HG02981 (cell line): ENCODE measurements around the gene GRK5.

Experiments
- ATAC-seq: cut with Tn5 transposase; IDR thresholded peaks from one replicate; pipeline ENCODE4 v1.9.1; 2021; ENCODE audit warnings: mild to moderate bottlenecking, moderate library complexity; ENCODE audit not compliant: unreplicated experiment

The GRK5 gene

DNA sequence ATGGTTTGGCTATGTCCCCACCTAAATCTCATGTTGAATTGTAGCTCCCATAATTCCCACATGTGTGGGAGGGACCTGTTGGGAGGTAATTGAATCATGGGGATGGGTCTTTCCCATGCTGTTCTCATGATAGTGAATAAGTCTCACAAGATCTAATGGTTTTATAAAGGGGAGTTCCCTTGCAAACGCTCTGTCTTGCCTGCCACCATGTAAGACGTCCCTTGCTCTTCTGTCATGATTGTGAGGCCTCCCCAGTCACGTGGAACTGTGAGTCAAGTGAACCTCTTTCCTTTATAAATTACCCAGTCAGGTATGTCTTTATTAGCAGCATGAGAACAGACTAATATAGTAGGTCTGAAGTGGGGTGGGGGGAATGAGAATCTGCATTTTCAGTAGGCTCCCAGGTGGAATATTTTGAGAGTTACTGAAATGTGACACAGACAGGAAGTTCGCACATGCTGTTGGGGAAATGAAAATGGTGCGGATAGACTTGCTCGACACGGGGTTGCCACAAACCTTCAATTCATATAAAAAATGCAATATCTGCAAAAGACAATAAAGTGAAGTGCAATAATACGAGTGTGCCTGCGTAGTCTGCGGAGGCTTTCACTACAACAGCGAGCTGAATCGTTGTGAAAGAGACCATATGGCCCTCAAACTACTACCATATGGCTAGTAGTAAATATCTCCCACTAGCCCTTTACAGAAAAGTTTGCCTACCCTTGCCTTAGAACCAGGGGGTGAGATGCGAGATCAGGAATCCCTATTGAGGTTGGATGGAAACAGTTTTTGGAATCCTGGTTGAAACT is 166.1 kb downstream of the GRK5 start:
- no peak for ATAC-seq

DNA sequence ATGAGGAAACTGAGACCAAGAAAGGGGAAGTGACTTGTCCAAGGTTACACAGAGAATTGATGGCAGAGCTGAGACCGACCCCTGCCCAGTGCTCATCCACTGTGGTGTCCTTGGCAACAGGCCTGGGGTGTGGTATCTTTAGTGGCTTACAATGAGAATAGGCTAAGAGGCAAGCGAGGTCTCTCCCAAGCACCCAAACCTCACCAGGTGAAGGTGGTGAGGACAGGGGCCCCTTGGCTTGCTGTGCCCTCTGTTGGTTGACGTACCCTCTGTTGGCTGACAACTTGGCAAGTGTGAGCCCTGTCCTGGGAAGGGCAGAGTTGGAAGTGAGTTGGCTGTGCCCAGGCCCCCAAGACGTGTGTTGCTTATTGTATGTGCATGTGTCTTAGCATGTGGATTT is 166.9 kb downstream of the GRK5 start:
- ATAC-seq = no peak

DNA sequence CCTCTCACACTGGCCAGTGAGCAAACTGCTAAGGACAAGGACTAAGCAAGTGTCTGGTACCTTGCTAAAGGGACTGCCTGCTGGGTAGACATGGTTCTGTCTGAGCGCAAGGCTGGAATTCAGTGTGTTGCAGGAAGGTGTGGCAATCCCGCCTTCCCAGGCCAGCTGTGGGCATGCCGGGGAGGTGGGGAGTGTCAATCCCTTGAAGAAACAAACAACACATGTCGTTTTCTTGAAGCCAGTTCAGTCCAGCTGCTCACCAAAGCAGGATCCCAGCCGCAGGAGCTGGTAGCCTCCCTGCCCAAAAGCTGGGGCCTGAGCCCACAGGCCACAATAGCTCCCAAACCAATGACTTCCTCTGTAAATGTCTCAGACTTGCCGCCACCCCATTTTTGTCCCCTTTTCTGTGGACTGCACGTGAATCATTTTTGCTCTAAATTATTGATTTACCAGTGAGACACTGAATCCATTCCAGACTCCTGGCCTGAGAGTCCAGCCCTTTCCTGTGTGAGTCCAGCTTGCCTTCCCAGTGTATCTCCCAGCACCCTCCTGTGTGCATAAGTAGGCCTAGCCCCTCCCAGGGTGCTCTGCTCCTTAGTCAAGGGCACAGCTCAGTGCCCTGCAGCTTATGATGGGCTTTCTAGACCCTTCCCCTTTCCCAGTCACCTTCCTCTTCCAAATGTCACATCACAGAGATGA is 168.4 kb downstream of the GRK5 start:
- no peak for ATAC-seq

DNA sequence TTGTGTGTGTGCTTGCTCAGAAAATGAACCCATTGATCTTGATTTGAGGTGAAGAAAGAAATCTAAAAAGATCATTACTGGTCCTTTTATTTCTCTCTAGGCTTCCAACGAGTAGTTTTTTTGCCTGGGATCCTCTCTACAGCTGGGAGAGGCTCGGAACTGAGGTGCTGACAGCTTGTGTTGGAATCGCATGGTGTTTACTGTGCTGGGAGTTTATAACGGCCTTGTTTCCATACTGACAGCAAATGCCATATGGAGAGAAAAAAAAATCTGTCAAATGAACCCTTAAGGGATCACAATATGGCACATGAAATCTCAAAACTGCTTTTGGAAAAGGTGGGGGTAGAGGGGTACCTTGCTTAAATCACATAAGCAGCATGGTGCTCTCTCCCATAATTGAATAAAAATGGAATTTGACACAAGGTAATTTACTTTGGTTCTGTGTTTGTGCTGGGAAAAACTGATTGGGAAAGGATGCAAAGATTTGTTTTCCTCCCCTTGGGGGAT is 170.1 kb downstream of the GRK5 start:
- ATAC-seq = no peak

DNA sequence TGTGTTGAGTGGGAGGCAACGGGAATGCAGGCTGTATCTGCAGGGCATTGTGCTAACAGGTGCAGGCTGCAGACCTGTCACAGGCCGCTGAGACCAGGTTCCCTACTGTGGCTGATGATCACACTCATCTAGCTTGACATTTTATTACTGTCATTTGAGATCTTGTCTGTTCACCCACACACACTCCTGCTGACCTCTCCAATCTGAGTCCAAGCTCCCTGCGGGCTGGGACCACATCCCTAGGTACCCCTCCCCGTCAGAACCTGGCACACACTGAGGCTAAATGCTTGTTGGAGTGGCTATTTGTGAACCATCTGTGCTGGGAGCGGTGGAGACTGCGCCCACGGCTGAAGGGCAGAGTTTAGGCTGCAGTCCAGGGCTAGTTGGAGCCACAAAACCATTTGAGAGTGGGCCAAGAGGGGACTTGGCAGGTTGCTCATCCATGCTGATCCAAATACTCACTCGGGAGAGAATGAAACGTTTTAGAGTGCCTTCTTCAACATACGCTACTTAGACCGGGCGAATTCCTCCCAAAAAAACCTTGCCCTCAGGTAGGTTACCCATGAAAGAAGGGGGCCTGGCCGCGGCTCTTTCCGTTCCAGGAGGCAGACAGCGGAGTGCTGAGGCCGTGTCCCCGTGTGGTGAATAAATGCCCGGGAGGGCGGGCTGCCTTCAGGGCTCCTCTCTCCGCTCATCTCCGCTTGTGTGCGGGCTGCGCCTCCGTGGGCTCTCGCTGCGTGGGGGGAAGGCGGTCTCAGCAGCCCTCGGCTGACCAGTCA is 170.8 kb downstream of the GRK5 start:
- no peak for ATAC-seq

DNA sequence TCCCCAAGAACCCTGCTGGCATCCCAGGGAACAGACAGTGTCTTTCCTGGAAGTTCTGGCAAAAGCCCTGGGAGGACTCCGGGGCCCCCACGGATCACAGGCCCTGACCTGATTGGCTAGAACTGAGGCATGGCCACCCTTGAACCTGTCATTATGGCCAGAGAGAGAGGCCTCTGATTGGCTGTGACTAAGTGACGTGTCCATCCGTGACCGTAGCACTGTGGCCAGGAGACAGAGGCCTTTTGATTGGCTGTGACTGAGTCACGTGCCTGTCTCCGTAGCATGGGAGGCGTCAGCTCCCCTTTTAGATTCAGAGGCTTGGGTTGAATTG is 171.3 kb downstream of the GRK5 start:
- ATAC-seq = no peak

DNA sequence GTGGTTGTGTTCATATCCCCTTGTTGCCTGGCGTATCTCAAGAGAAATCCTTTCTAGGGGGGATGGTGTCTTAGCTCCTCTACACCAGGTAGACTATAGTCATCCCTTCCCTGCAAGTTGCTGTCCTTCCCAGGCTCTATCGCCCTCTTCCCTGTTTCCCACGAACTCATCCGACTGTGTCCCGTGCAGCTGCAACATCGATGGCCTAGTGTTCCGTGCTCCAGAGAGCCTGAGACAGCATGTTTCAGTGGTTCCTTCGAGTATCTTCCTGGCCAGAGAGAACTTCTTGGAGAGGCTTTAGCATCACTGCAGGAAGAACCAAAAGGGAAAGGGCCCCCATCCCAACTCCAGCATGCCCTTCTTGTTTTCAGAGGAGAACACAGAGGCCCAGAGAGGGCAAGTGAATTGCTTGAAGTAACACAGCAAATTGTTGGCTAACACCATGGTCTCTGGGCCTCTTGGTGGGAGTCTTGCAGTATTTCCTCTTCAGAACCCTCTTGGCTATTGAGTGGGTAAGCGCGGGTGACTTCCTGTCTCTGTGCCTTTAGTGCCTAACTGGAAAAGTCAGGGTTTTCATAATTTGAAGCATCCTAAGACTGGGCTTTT is 172.2 kb downstream of the GRK5 start:
- no peak for ATAC-seq

DNA sequence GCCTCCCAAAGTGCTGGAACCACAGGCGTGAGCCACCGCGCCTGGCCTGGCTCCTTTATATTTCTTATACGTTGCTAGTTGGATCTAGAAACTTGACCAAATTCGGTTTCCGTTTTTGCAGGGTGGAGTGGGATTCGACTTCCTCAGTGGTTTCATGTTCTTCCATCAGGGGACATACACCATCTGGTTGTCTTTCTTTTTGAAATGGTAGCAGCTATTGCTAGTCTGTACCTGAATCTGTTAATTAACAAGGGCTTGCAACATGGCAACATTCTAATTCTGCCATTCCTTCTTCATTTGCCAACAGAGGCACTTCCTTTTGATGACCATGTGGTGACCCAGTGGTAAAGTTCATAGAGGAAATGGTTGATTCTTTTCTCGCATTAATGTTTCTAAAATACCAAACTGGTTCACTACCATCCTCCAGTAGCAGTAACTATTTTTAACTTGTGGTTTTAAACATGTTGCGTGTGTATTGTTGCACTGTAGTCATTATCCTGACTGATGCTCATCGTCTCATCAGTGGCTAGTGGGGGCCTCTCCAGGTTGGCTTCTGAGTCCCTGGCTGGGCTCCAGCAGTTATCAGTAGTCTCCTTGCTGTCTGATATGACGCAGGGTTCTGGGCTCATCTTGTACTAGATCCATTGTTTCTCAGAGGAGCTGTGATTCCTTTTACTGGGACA is 175.9 kb downstream of the GRK5 start:
- ATAC-seq = no peak

DNA sequence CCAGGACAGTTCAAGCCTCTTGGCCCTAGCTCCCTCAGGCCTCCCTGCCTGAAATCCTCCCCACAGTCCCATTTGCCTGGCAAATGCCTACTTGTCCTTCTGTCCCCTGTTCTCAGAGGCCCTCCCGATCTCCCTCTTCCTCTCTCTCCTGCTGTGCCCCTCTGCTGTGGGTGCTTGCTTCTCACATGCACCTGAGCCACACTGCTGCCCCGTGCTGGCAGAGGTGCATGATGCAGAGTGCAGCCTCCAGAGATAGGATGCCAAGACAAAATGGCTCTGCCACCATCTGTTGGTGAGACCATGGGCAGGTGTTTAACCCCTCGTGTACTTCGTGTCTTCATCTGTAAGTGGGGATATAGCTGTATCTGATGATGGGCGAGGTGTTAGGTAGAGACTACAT is 176.8 kb downstream of the GRK5 start:
- ATAC-seq = no peak

DNA sequence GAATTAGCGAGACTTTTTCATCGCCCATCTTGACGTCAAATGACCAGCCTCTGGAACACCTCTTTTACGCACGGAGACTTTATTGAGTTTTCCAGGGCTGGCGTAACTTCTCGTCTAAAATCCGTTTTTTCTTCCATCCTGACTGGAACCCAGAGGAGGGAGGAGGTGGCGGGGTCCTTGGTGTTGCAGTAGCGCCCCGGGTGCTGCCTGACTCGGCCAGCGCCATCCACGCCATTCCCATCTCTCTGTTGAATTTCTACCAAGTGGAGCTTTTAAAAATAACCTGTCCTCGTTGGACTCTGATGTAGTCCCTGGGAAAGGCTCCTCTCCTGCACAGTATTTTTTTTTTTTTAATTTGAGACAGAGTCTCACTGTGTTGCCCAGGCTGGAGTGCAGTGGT is 179.3 kb downstream of the GRK5 start:
- no peak for ATAC-seq

DNA sequence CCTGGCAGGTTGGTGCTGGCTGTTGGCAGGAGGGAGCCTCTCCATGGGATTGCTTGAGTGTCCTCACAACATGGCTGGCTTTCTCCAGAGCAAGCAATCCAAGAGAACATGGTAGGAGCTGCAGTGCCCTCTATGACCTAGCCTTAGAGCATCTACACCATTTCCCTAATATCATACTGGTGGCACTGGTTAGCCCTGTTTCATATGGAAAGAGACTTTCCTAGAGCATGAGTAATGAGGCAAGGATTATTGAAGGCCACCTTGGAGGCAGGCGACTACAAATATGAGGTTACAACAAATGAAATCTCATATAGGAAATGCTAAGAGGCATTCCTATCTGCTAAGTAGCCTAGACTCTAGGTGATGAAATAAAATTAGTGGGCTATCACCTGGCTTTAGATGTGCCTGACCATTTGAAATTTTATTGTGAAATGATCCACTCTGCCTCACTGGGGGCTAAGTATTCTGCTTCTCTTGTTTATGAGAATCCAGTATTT is 181.5 kb downstream of the GRK5 start:
- ATAC-seq = no peak

DNA sequence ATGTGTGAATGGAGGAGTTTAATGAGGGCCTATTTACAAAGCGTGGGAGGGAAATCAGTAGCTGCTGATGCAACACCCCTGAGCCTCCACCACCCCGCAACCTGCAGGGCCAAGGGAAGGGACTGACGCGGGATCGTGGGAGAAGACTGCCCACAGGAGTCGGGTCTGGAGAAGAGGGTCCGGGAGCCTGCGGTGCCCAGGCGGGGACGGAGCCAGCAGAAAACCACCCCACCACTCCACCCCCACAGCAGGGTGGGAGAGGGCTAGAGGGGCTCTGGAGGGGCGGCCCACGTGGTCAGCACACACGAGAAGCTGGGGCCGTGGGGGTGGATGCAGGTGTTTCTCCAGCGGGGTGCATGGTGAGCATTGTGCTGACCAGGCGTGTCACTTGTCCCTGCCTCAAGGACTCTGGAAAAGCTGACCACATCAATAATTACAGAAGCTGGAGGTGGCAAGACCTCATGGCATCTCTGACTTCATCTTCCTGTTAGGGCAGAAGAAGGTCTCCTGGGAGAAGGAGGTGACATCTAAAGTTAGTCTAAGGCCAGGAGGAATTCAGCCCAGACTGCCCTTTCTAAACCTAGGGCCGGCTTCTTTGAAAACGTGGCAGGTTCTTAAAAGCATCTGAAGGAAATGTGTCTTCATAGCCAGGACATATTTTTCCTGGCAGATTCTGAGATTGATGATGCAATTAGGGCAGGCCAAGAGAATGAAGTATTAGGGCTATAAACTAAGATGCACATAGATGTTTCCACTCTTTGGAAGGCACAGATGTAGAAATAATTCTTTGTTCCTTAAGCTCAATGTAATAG is 184.3 kb downstream of the GRK5 start:
- no peak for ATAC-seq

DNA sequence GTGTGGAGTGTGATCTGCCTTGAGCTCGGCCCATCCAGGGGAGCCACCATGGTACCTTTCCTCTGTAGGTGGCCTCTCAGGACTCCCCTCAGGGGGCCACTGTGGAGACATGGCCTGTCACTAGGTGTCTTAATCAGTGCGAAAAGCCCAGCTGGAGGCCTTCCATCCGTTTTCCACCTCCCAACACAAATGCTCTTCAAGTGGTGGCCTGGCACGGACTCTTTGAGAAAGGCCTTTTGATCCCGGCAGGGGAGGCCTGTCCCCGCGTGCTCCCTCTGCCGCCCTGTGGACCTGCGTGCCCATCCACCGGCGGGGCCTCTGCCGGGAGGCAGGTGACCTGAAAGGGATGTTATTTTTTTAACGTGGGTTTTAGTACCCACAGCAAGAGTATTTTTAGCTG is 185.6 kb downstream of the GRK5 start:
- no peak for ATAC-seq

DNA sequence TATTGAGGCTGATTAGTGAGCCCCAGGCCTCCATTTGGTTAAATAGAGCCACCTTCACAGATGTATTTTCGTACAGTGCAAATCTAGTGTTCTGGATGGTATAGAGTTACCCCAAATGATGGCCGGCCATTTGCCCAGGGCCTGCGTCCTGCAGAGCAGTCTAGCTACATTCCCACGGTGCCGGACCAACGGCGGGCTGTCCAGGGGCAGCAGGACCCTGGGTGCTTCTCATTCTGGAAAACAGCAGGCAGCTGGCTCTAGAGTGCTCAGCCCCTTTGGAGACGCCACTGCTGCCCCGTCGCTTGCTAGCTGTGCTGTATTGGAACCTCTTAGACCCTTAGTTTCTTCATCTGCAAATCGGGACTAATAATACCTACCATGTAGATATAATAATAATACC is 186.1 kb downstream of the GRK5 start:
- ATAC-seq = no peak

DNA sequence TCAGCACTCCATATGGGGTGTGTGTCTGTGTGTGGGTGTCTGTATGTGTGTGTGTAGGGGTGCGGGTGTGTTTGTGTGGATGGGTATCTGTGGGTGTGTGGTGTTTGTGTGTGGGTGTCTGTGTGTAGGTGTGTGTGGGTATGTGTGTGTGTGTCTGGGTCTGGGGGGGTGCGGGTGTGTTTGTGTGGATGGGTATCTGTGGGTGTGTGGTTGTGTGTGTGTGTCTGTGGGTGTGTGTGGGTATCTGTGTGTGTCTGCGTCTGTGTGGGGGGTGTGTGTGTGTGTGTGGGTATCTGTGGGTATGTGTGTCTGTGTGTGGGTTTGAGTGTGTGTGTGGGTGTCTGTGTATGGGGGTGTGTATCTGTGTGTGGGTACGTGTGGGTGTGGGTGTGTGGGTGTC is 186.5 kb downstream of the GRK5 start:
- no peak for ATAC-seq

DNA sequence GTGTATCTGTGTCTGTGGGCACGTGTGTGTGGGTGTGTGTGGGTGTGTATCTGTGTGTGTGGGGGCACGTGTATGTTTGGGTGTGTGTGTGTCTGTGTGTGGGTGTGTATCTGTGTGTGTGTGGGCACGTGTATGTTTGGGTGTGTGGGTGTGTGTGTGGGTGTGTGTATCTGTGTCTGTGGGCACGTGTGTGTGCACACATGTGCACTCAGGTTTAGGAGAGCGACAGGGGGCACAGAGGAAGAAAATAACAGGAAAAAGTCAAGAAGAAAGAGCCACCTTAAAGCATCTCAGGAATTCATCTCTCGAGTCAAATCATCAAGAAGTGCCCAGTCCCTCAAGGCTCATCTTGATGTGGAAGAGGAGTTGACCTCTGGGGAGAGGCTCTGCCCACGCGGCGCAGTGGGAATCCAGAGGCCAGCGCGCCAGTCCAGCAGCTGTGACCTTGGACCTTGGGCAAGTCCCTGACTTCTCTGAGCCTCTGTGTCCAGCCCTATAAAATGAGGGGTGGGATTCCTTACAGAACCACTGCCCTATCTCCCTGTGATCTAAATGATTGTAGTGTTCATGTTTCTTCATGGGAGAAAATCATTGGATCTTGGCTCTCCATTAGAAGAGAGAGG is 187.4 kb downstream of the GRK5 start:
- ATAC-seq = no peak

DNA sequence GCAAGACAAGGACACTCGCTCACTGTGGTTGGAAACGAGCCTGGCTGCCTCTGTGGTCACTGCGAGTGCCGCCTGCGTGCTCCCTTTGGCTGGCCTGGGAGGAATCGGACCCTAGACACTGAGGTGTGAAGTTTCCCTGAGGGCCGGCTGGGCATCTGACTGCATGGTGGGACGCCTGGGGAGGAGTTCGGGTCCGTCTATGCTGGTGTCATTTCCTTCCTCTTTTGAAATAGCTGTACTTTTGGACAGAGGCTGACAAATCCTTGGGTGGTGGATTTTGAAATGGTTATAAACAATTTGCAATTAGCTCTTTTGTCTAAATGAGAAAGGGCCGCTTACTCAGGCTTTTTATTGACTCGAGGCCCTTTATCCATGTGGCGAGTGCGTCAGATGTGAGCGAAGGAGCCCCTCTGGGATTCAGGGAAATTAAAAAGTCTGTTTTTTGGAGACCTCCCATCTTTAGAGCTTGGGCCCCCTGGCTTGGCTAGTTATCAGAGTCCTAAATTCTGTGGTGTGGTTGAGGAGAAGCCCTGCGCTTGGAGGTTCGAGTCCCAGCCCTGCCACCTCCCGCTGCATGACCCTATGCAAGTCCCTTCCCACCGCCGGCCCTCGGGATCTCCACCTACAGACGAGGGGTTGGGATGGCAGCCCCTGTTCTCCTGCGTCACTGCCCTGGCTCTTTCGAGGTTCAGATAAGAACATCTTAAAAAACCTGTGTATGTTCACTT is 188.1 kb downstream of the GRK5 start:
- no peak for ATAC-seq

DNA sequence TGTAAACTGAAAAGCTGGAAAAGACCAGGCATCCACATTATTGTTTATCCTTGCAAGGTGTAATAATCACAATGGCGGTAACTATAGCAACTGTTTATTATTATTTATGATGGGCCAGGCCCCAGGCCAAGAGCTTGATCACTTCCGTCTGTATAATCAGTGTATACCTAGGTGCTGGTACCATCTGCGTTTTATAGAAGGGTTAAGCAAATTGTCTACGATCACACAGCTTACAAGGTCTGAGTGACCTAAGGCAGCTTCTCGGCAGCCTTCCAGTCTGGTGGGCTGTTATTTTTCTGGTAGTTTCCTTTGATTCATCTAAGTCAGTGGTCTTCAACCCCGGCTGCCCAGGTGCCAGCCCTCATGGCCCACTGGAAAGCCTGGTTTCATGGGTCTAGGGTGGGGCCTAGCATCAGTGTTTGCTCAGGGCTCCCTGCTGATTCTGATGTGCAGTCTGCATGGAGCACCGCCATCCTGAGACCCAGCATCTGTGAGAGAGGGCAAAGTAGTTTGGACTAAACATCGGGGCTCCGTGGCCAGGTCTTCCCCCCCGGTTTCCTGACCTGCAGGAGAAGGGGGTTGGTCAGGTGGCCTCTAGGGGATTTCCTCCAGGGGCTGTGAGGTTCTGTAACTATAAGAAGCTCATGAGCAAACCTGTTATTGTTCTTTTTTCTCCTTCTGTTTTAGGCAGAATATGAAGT is 188.8 kb downstream of the GRK5 start:
- no peak for ATAC-seq
